Measurements from ENCODE around the gene STYX.

STYX gene

GRCh38 chr14:52821805-52822250, 91.9 kb downstream of the STYX start:
- DNase-seq (ENCODE audit: low read depth), result no peak
- TF ChIP-seq CTCF (conservative IDR thresholded peaks at IDR 0.05; ENCODE audit: control insufficient read depth, insufficient read depth, low read depth, low read length), result no peak
- H3K4me3 ChIP-seq (ENCODE audit: control insufficient read depth, low read depth, low read length), result no peak overlapping the region

DNA sequence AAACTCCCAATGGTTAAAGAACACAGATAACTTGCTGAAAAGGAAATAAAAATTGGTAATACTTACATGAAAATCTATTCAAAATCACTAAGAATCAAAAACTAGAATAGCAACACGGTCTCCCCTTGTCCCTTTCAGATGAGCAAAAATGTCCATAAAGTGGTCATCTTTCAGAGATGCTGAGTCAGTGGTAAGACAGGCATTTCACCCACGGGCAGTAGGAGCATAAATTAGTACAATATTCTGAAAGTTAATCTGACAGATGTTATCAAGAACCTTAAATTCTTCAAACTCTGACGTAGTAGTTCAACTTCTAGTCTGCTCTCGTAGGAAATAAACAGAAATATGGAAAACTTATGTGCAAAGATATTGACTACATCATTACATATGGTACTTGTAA, 94.5 kb downstream of the STYX start:
- TF ChIP-seq CTCF (conservative IDR thresholded peaks at IDR 0.05; ENCODE audit: control insufficient read depth, insufficient read depth, low read depth, low read length), result no peak
- no peak overlapping the region for H3K4me3 ChIP-seq (ENCODE audit: control insufficient read depth, low read depth, low read length)
- DNase-seq (ENCODE audit: low read depth), result no peak

Measured in fibroblast of mammary gland (primary cell).